A549 (cell line): Measurements from ENCODE around the gene RNF126. TPM values are rescaled to one million over a fixed set of nuclear protein-coding genes. Genes with fewer than 3 reads are reported as not detected.
A peak's percentile ranks its signal among the peaks of the same experiment; 100 is the strongest.

Experiments
- ATAC-seq, 2 experiments: fragments of 200-7000 bp in 1 of 2; fragments of >200 bp in 1 of 2; cut with Nextera tagmentation in 1 of 2; cut with Tn5 transposase in 1 of 2; 3 replicates each; pipeline versions ENCODE4 v1.8.0 to v1.9.1; 2018 to 2020; ENCODE audit warnings: mild to moderate bottlenecking in 1 of 2, moderate library complexity in 1 of 2
- CTCF ChIA-PET: fragments of 300-600 bp; sonication (Branson Sonifier 250); formaldehyde crosslinking; extraction: SDS; loops from one replicate; lab custom pipeline; 2021; ENCODE audit warnings: antibody characterized with exemption, inconsistent platforms; lab: Yijun Ruan, JAX
- POLR2A ChIA-PET: fragments of 350-600 bp; formaldehyde crosslinking; extraction: SDS; loops from one replicate; lab custom pipeline; 2021; ENCODE audit warnings: antibody characterized with exemption, inconsistent platforms; lab: Yijun Ruan, JAX
- DNase-seq, 2 experiments: peaks; one replicate each; pipeline versions ENCODE4 v3.0.0 to v3.0.0-alpha.2; 2011 to 2016; ENCODE audit warnings: low read depth in 1 of 2, low spot score in 1 of 2
- FAIRE-seq: peaks from 2 replicates; lab custom pipeline; 2011; peaks lifted over from hg19 to GRCh38; lab: Jason Lieb, UNC
- H3K27ac ChIP-seq, 2 experiments: fragments of >200 bp; sonication (Bioruptor Twin); formaldehyde crosslinking; 3 replicates each; pipeline ENCODE4 v1.5.1; 2016 to 2017
- H3K4me1 ChIP-seq: fragments of >200 bp; sonication (Bioruptor Twin); formaldehyde crosslinking; 3 replicates; pipeline ENCODE4 v1.6.1; 2016
- H3K4me2 ChIP-seq: fragments of >200 bp; sonication (Bioruptor Twin); formaldehyde crosslinking; 3 replicates; pipeline ENCODE4 v1.6.1; 2016
- H3K4me3 ChIP-seq: fragments of >200 bp; sonication (Bioruptor Twin); formaldehyde crosslinking; 3 replicates; pipeline ENCODE4 v1.5.1; 2016
- H3K9me3 ChIP-seq: fragments of >200 bp; sonication (Bioruptor Twin); formaldehyde crosslinking; 3 replicates; pipeline ENCODE4 v1.6.1; 2016
- E2F6 ChIP-seq: IDR thresholded peaks from 2 replicates; pipeline ENCODE4 v1.6.1; 2012; ENCODE audit warnings: low read depth, borderline replicate concordance
- EHF ChIP-seq: fragments of 250-450 bp; sonication (Bioruptor Pico); IDR thresholded peaks from 2 replicates; pipeline ENCODE4 v1.5.0; 2020; ENCODE audit warnings: mild to moderate bottlenecking
- EP300 ChIP-seq, 2 experiments: fragments of >200 bp; sonication (Bioruptor Twin); formaldehyde crosslinking; IDR thresholded peaks; 2 replicates in 1 of 2; 3 replicates in 1 of 2; pipeline ENCODE4 v1.6.1; 2016 to 2017
- FOSB ChIP-seq: fragments of 250-450 bp; sonication (Bioruptor Pico); IDR thresholded peaks from 2 replicates; pipeline ENCODE4 v1.5.0; 2020; ENCODE audit warnings: mild to moderate bottlenecking, moderate library complexity
- GATA3 ChIP-seq: IDR thresholded peaks from 2 replicates; pipeline ENCODE4 v1.6.1; 2012; ENCODE audit warnings: borderline replicate concordance
- HOXA7 ChIP-seq: fragments of 250-450 bp; sonication (Bioruptor Pico); IDR thresholded peaks from 2 replicates; pipeline ENCODE4 v1.5.0; 2020; ENCODE audit warnings: mild to moderate bottlenecking, moderate library complexity
- HOXB5 ChIP-seq: fragments of 250-450 bp; sonication (Bioruptor Pico); IDR thresholded peaks from 2 replicates; pipeline ENCODE4 v1.5.0; 2020; ENCODE audit warnings: mild to moderate bottlenecking, moderate library complexity
- JUN ChIP-seq, 2 experiments: fragments of >200 bp; sonication (Bioruptor Twin); formaldehyde crosslinking; IDR thresholded peaks; 2 replicates in 1 of 2; 3 replicates in 1 of 2; pipeline ENCODE4 v1.6.1; 2016 to 2017
- NR3C1 ChIP-seq: fragments of >200 bp; sonication (Bioruptor Twin); formaldehyde crosslinking; IDR thresholded peaks from 3 replicates; pipeline ENCODE4 v1.6.1; 2017
- PBX3 ChIP-seq: IDR thresholded peaks from 2 replicates; pipeline ENCODE4 v1.6.1; 2012
- PHF8 ChIP-seq: fragments of 200-600 bp; sonication (generic); IDR thresholded peaks from 2 replicates; pipeline ENCODE4 v1.6.1; 2016; ENCODE audit warnings: low read depth, mild to moderate bottlenecking, antibody characterized with exemption, moderate library complexity, borderline replicate concordance
- POLR2AphosphoS2 ChIP-seq: conservative IDR thresholded peaks from 2 replicates; pipeline ENCODE4 v1.6.1; 2012; ENCODE audit warnings: low read length, improper control_type of control experiment, inconsistent platforms
- RNF2 ChIP-seq: fragments of 200-600 bp; sonication (generic); IDR thresholded peaks from 2 replicates; pipeline ENCODE4 v1.6.1; 2016; ENCODE audit warnings: low read depth, mild to moderate bottlenecking, antibody characterized with exemption, moderate library complexity, borderline replicate concordance
- ZFP36 ChIP-seq: fragments of 450-650 bp; IDR thresholded peaks from 2 replicates; pipeline ENCODE4 v1.6.1; 2014; ENCODE audit warnings: borderline replicate concordance; ENCODE audit not compliant: partially characterized antibody
- WGBS: methylation state at CpG from one replicate; pipeline ENCODE4 v1.1.6; 2017; ENCODE audit errors: missing lambda C conversion rate; 5-methylcytosine and 5-hydroxymethylcytosine counted together
- polyA plus RNA-seq, 4 experiments: library from polyadenylated mRNA; depleted of rRNA in 3 of 4; stranded (reverse); fragments of >200 nt; fragmentation: RNase III in 1 of 4; extraction: RNeasy Plus Mini Kit Qiagen cat#74134 plus additional on column Dnase treatment in 1 of 4; gene quantifications; 2 replicates in 3 of 4; 3 replicates in 1 of 4; pipeline ENCODE4 v1.2.3, GENCODE V29; 2011 to 2017
- TF ChIP-seq, protein P1 (sequence below): fragments of 250-450 bp; sonication (Bioruptor Pico); IDR thresholded peaks from 2 replicates; pipeline ENCODE4 v1.5.0; 2021; ENCODE audit warnings: mild to moderate bottlenecking, moderate library complexity, borderline replicate concordance
- TF ChIP-seq, protein P2 (sequence below): fragments of >200 bp; sonication (Bioruptor Twin); formaldehyde crosslinking; IDR thresholded peaks from 3 replicates; pipeline ENCODE4 v1.6.1; 2016

The RNF126 gene
- polyA plus RNA-seq, 2 of the 4 experiments (the other 2 are of a cell fraction): 3.1 to 35.0 TPM

GRCh38 chr19:679418-680286 is 16.6 kb upstream of the RNF126 start:
- peak; percentile 19 to 32 for ATAC-seq
- peak; percentile 59 to 78 for DNase-seq
- CTCF ChIA-PET: interaction anchor here (0.6 to 2.0 kb wide), 9 partner anchors 9 to 189 kb away, joined by 3 to 7 read pairs (median 4); no protein-coding TSS in a partner anchor
- no peaks in the 10 kb centered on the region for H3K9me3 ChIP-seq
- WGBS: 24% methylated on average over 6 of the region's 69 CpGs
- no peak for FAIRE-seq
- no peak for TF ChIP-seq ZFP36
- TF ChIP-seq, protein P1, sequence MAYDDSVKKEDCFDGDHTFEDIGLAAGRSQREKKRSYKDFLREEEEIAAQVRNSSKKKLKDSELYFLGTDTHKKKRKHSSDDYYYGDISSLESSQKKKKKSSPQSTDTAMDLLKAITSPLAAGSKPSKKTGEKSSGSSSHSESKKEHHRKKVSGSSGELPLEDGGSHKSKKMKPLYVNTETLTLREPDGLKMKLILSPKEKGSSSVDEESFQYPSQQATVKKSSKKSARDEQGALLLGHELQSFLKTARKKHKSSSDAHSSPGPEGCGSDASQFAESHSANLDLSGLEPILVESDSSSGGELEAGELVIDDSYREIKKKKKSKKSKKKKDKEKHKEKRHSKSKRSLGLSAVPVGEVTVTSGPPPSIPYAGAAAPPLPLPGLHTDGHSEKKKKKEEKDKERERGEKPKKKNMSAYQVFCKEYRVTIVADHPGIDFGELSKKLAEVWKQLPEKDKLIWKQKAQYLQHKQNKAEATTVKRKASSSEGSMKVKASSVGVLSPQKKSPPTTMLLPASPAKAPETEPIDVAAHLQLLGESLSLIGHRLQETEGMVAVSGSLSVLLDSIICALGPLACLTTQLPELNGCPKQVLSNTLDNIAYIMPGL (CRISPR knock-in tag): no peak
- TF ChIP-seq EHF (CRISPR knock-in tag): 0 out of 2 replicates have a peak, but pooled peaks have one; percentile 38
- TF ChIP-seq PHF8: peak; percentile 48; the same call in 1 of the 2 replicates
- peak; percentile 33; the same call in 1 of the 2 replicates for TF ChIP-seq GATA3
- 0 out of 2 replicates have a peak, but pooled peaks have one; percentile 30 for TF ChIP-seq E2F6
- TF ChIP-seq JUN (IDR thresholded peaks at IDR 0.05): peak in 1 of 2 experiments; percentile 87; a peak in 1 of 5 replicates
- TF ChIP-seq PBX3: peak; percentile 9; the same call in 1 of the 2 replicates
- TF ChIP-seq HOXB5 (CRISPR knock-in tag): 0 out of 2 replicates have a peak, but pooled peaks have one; percentile 38
- TF ChIP-seq, all 56 proteins: peak for 7
- H3K4me3 ChIP-seq: peak overlapping the region; percentile 64
- H3K4me2 ChIP-seq: peak overlapping the region; percentile 77
- POLR2A ChIA-PET: interaction anchor here (0.6 to 1.2 kb wide), 2 partner anchors 16 to 46 kb away, joined by 4 to 6 read pairs; partner anchors contain the start of genes POLRMT and RNF126
- peaks cover 26% of the 10 kb centered on the region for H3K4me1 ChIP-seq
- peak overlapping the region; percentile 99 for H3K27ac ChIP-seq

GRCh38 chr19:678791-679388 is 15.9 kb upstream of the RNF126 start:
- no peak for ATAC-seq
- Histone ChIP-seq H3K4me3 (peak overlapping the region; percentile 64), H3K27ac (peak overlapping the region; percentile 99), H3K9me3 (no peaks in the 10 kb centered on the region), H3K4me2 (peak overlapping the region; percentile 77), H3K4me1 (peaks cover 26% of the 10 kb centered on the region)
- no peak for DNase-seq
- ChIA-PET CTCF (interaction anchor here (0.6 to 2.0 kb wide), 7 partner anchors 8 to 188 kb away, joined by 3 to 7 read pairs (median 3); no protein-coding TSS in a partner anchor), POLR2A (interaction anchor here (1.2 kb wide), 1 partner anchor 45 kb away, joined by 6 read pairs; the partner anchor contains the start of gene POLRMT)
- TF ChIP-seq JUN (IDR thresholded peaks at IDR 0.05): no peak
- TF ChIP-seq RNF2: no peak
- TF ChIP-seq HOXA7: no peak
- no peak for TF ChIP-seq NR3C1
- TF ChIP-seq FOSB (CRISPR knock-in tag): no peak
- TF ChIP-seq EP300 (IDR thresholded peaks at IDR 0.05): no peak
- no peak for TF ChIP-seq POLR2AphosphoS2
- TF ChIP-seq, protein P2, sequence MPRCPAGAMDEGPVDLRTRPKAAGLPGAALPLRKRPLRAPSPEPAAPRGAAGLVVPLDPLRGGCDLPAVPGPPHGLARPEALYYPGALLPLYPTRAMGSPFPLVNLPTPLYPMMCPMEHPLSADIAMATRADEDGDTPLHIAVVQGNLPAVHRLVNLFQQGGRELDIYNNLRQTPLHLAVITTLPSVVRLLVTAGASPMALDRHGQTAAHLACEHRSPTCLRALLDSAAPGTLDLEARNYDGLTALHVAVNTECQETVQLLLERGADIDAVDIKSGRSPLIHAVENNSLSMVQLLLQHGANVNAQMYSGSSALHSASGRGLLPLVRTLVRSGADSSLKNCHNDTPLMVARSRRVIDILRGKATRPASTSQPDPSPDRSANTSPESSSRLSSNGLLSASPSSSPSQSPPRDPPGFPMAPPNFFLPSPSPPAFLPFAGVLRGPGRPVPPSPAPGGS: no peak
- no peak for TF ChIP-seq HOXB5 (CRISPR knock-in tag)
- TF ChIP-seq PHF8: no peak
- FAIRE-seq: no peak
- WGBS: 73% methylated on average over 3 of the region's 16 CpGs
